Ishikawa (cell line): ENCODE measurements around the gene FAM221B.

Source experiments
- CREB1 ChIP-seq: IDR thresholded peaks from 2 replicates; pipeline ENCODE4 v1.6.1; 2012; ENCODE audit warnings: low read depth
- EP300 ChIP-seq: IDR thresholded peaks from 2 replicates; pipeline ENCODE4 v1.6.1; 2012; ENCODE audit warnings: borderline replicate concordance
- FOXM1 ChIP-seq: IDR thresholded peaks from 2 replicates; pipeline ENCODE4 v1.6.1; 2012; ENCODE audit warnings: low read depth, borderline replicate concordance
- MAX ChIP-seq: IDR thresholded peaks from 2 replicates; pipeline ENCODE4 v1.6.1; 2012
- RAD21 ChIP-seq: IDR thresholded peaks from 2 replicates; pipeline ENCODE4 v1.6.1; 2012; ENCODE audit warnings: low read depth
- REST ChIP-seq: IDR thresholded peaks from 2 replicates; pipeline ENCODE4 v1.6.1; 2012; ENCODE audit warnings: low read depth, mild to moderate bottlenecking
- TAF1 ChIP-seq: IDR thresholded peaks from 2 replicates; pipeline ENCODE4 v1.6.1; 2012; ENCODE audit warnings: low read depth, mild to moderate bottlenecking
- TCF12 ChIP-seq: IDR thresholded peaks from 2 replicates; pipeline ENCODE4 v1.6.1; 2012; ENCODE audit warnings: low read depth
- TEAD4 ChIP-seq: IDR thresholded peaks from 2 replicates; pipeline ENCODE4 v1.6.1; 2012
- USF1 ChIP-seq: IDR thresholded peaks from 2 replicates; pipeline ENCODE4 v1.6.1; 2012
- YY1 ChIP-seq: IDR thresholded peaks from 2 replicates; pipeline ENCODE4 v1.6.1; 2012; ENCODE audit warnings: low read depth
- ZBTB7A ChIP-seq: IDR thresholded peaks from 2 replicates; pipeline ENCODE4 v1.6.1; 2012; ENCODE audit warnings: low read depth

- TF ChIP-seq REST (no peak), MAX (no peak), EP300 (no peak), FOXM1 (no peak), RAD21 (no peak), TEAD4 (no peak), TCF12 (no peak), CREB1 (no peak), YY1 (no peak), TAF1 (no peak), USF1 (no peak), ZBTB7A (no peak)
Observed at GRCh38 chr9:35801328-35802128, 27.0 kb downstream of the FAM221B start.
